GM19099 (cell line): ENCODE measurements around the gene CDC42BPA.

Source experiments
- POLR2A ChIP-seq: IDR thresholded peaks from 3 replicates; pipeline ENCODE4 v1.6.1; 2011; ENCODE audit warnings: low read depth; ENCODE audit not compliant: insufficient read length; ENCODE audit errors: extremely low read depth

The CDC42BPA gene

GRCh38 chr1:227343727-227344551, 25.6 kb upstream of the CDC42BPA start:
- TF ChIP-seq POLR2A, result no peak

- no peak for TF ChIP-seq POLR2A
Measured at GRCh38 chr1:227343206-227343605, 24.9 kb upstream of the CDC42BPA start.

GRCh38 chr1:227342075-227342829, 24.0 kb upstream of the CDC42BPA start:
- no peak for TF ChIP-seq POLR2A

- no peak for TF ChIP-seq POLR2A
Measured at GRCh38 chr1:227335242-227336020, 17.1 kb upstream of the CDC42BPA start.

GRCh38 chr1:227333423-227333822, 15.1 kb upstream of the CDC42BPA start:
- TF ChIP-seq POLR2A, result no peak

- no peak for TF ChIP-seq POLR2A
Measured at GRCh38 chr1:227330279-227331076, 12.2 kb upstream of the CDC42BPA start.

GRCh38 chr1:227328405-227329019, 10.2 kb upstream of the CDC42BPA start:
- TF ChIP-seq POLR2A, result no peak

- no peak for TF ChIP-seq POLR2A
Measured at GRCh38 chr1:227325156-227325555, 6.9 kb upstream of the CDC42BPA start.

- no peak for TF ChIP-seq POLR2A
Measured at GRCh38 chr1:227323967-227324268, 5.6 kb upstream of the CDC42BPA start.

- no peak for TF ChIP-seq POLR2A
Measured at GRCh38 chr1:227323171-227323966, 5.1 kb upstream of the CDC42BPA start.

GRCh38 chr1:227322376-227322775, 4.1 kb upstream of the CDC42BPA start:
- no peak for TF ChIP-seq POLR2A

- no peak for TF ChIP-seq POLR2A
Measured at GRCh38 chr1:227321035-227321434, 2.7 kb upstream of the CDC42BPA start.

- no peak for TF ChIP-seq POLR2A
Measured at GRCh38 chr1:227320476-227320875, 2.2 kb upstream of the CDC42BPA start.

- no peak for TF ChIP-seq POLR2A
Measured at GRCh38 chr1:227318853-227319607, 738 bp upstream of the CDC42BPA start.
